ENCODE results near the gene PRRG2. TPM values are rescaled to one million over a fixed set of nuclear protein-coding genes. Genes with fewer than 3 reads are reported as not detected.

The PRRG2 gene
- total and polyA plus RNA-seq, 4 donors: 0.49 to 4.1 (median 1.2) TPM; not detected in 1

DNA sequence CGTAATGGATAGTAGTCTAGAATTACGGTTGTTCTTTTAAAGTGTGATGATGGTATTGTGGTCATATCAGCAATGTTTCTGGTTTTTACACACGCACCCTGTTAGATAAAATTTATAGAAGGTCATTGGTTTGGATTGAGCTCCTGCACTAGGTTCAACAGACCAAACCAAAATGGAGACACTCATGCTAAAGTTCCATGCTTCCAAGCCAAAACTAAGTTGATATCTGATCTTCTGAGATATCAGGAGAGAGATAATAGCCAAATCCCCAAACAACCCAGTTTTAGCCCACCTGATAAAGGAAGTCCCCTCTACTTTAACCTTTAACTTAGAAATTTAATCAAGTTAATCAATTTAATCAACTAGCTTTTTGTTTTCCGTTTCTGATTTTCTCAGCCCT lies 1.9 kb upstream of the PRRG2 start:
- DNase-seq: no peak
- intact Hi-C loops (cut with DNase I): no loop called here
- Histone ChIP-seq H3K4me1 (ENCODE audit: control insufficient read depth in 1 of 2, insufficient read depth in 2 of 2, low read length in 2 of 2) (no peaks in the 10 kb centered on the region), H3K27me3 (ENCODE audit: control insufficient read depth in 1 of 2, insufficient read depth in 2 of 2, low read length in 1 of 2) (no peaks in the 10 kb centered on the region), H3K36me3 (ENCODE audit: control insufficient read depth in 1 of 2, insufficient read depth in 2 of 2, low read length in 1 of 2) (no peaks in the 10 kb centered on the region), H3K27ac (ENCODE audit: low read depth in 1 of 2, low read length in 2 of 2) (no peak overlapping the region), H3K4me3 (ENCODE audit: low read length in 2 of 2) (no peak overlapping the region), H3K9me3 (ENCODE audit: control insufficient read depth, low read length) (no peaks in the 10 kb centered on the region)
- no peak for ATAC-seq (ENCODE audit: low FRiP score)
- 71 to 75% methylated on average over 4 of the region's 4 CpGs for WGBS, 2 donors

DNA sequence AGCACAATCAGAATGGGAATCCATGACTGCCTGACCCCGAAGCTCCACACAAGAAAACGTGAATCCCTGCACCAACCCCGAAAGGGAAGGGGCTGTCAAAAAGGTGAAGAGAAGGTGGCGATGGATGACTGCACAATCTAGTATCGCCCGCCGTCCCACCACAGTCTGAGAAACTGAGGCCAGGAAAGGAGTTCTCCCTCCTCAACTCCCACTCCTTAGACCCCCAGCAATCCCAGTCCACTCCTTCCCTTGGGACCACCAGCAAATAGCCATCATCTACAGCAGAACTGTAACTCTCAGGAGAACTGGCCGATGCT lies 1.2 kb upstream of the PRRG2 start:
- H3K27ac ChIP-seq (ENCODE audit: low read depth in 1 of 2, low read length in 2 of 2): peak overlapping the region in 1 of 2 donors; percentile 4
- DNase-seq (no peak), ATAC-seq (ENCODE audit: low FRiP score) (no peak)

DNA sequence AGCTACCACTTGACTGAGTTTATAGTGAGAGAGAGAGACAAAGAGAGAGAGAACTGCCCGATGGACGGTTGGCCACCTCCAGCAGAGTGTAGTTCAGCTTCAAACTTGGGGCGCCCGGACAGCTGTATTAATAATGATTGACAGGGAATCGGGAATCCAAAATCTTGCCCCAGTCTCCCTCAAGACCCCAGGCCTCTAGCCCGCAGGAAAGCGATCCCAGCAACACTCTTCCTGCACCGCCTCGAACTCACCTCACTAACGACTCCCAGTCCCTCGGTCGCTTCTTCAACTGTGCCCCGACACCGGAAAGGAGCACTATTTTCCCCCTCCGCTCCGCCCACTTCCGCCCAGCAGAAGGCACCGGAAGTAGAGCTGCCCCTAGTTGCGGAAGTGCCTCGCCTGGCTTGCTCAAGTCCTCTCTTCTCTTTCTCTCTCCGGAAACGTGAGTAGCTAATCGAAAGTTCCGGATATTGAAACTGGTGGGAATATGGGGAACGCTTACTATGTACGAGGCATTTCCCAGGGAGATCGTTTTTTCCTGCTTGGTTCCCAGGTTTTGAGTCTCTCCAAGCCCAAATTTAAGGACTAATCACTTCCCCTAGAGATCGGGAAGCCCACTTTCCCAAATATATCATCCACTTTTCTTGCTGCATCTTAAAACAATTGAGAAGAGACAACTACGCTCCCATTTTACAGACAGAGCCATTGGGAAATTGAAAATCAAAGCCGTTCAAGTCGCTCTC lies 681 bp upstream of the PRRG2 start, which contains the start of gene NOSIP:
Gene NOSIP, minus strand, starts transcription at position 293 of the 743 bp plus-strand sequence. CDS start 19,865 bp downstream, outside the sequence.
- peak; percentile 97 for DNase-seq
- Histone ChIP-seq H3K9me3 (ENCODE audit: control insufficient read depth, low read length) (no peaks in the 10 kb centered on the region), H3K27ac (ENCODE audit: low read depth in 1 of 2, low read length in 2 of 2) (peak within 1 kb of the TSS in 1 of 2 donors; percentile 4), H3K36me3 (ENCODE audit: control insufficient read depth in 1 of 2, insufficient read depth in 2 of 2, low read length in 1 of 2) (no peaks in the 10 kb centered on the region), H3K4me1 (ENCODE audit: control insufficient read depth in 1 of 2, insufficient read depth in 2 of 2, low read length in 2 of 2) (no peaks in the 10 kb centered on the region), H3K27me3 (ENCODE audit: control insufficient read depth in 1 of 2, insufficient read depth in 2 of 2, low read length in 1 of 2) (no peaks in the 10 kb centered on the region), H3K4me3 (ENCODE audit: low read length in 2 of 2) (peak within 1 kb of the TSS; percentile 77 to 92)
- WGBS, 2 donors: 2% methylated on average over 31 of the region's 31 CpGs
- peak; percentile 97 for ATAC-seq (ENCODE audit: low FRiP score)
- intact Hi-C loops (cut with DNase I): no loop called here

More for the DNA sequence above, 1.2 kb upstream of the PRRG2 start:
- Histone ChIP-seq H3K36me3 (ENCODE audit: control insufficient read depth in 1 of 2, insufficient read depth in 2 of 2, low read length in 1 of 2) (no peaks in the 10 kb centered on the region), H3K9me3 (ENCODE audit: control insufficient read depth, low read length) (no peaks in the 10 kb centered on the region), H3K27me3 (ENCODE audit: control insufficient read depth in 1 of 2, insufficient read depth in 2 of 2, low read length in 1 of 2) (no peaks in the 10 kb centered on the region), H3K4me1 (ENCODE audit: control insufficient read depth in 1 of 2, insufficient read depth in 2 of 2, low read length in 2 of 2) (no peaks in the 10 kb centered on the region), H3K4me3 (ENCODE audit: low read length in 2 of 2) (peak overlapping the region; percentile 77 to 92)
- WGBS, 2 donors: 1 to 4% methylated on average over 7 to 8 of the region's 8 CpGs
- intact Hi-C loops (cut with DNase I): no loop called here

DNA sequence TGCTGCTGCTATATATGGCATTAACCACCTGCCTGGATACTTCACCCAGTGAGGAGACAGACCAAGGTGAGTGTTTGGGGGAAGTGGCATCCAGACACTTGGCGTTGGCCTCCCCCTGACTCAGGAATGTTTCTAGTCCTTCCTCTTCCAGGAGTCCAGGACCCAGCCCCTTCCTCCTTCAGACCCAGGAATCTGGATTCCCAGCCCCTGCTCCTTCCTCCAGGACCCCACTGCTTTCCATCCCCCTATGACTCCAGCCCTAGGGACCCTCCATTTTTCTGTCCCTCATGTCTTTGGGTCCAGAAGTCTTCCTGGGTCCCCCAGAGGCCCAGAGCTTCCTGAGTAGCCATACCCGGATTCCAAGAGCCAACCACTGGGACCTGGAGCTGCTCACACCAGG lies 2.1 kb downstream of the PRRG2 start:
- Histone ChIP-seq H3K27ac (ENCODE audit: low read depth in 1 of 2, low read length in 2 of 2) (no peak overlapping the region), H3K36me3 (ENCODE audit: control insufficient read depth in 1 of 2, insufficient read depth in 2 of 2, low read length in 1 of 2) (no peaks in the 10 kb centered on the region), H3K9me3 (ENCODE audit: control insufficient read depth, low read length) (no peaks in the 10 kb centered on the region), H3K4me3 (ENCODE audit: low read length in 2 of 2) (no peak overlapping the region), H3K27me3 (ENCODE audit: control insufficient read depth in 1 of 2, insufficient read depth in 2 of 2, low read length in 1 of 2) (no peaks in the 10 kb centered on the region), H3K4me1 (ENCODE audit: control insufficient read depth in 1 of 2, insufficient read depth in 2 of 2, low read length in 2 of 2) (no peaks in the 10 kb centered on the region)
- intact Hi-C loops (cut with DNase I): no loop called here
- DNase-seq (no peak), ATAC-seq (ENCODE audit: low FRiP score) (no peak)
- 50 to 51% methylated on average over 2 of the region's 2 CpGs for WGBS, 2 donors

DNA sequence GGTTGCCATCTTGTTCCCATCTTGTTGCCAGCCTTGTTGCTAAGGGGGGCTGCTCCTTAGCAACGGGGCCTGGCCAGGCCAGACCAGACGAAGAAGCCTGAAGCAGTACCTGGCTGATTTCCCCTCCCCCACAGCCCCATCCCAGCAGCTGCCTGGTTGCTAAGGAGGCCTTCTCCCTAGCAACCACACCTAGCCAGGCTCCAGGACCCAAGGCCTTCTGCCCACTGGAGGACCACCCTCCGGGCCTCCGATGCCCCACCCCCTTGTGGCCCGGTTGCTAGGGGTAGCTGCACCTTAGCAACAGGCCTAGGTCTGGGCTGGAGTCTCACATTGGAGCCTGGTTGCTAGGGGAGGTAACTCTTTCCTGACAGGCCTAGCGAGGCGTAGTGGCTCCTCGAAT lies 3.9 kb downstream of the PRRG2 start:
- H3K27me3 ChIP-seq (ENCODE audit: control insufficient read depth in 1 of 2, insufficient read depth in 2 of 2, low read length in 1 of 2): no peaks in the 10 kb centered on the region
- H3K9me3 ChIP-seq (ENCODE audit: control insufficient read depth, low read length): no peaks in the 10 kb centered on the region
- no peak overlapping the region for H3K27ac ChIP-seq (ENCODE audit: low read depth in 1 of 2, low read length in 2 of 2)
- ATAC-seq (ENCODE audit: low FRiP score): no peak
- H3K36me3 ChIP-seq (ENCODE audit: control insufficient read depth in 1 of 2, insufficient read depth in 2 of 2, low read length in 1 of 2): no peaks in the 10 kb centered on the region
- 47 to 48% methylated on average over 8 of the region's 8 CpGs for WGBS, 2 donors
- H3K4me3 ChIP-seq (ENCODE audit: low read length in 2 of 2): no peak overlapping the region
- intact Hi-C loops (cut with DNase I): no loop called here
- no peak for DNase-seq
- no peaks in the 10 kb centered on the region for H3K4me1 ChIP-seq (ENCODE audit: control insufficient read depth in 1 of 2, insufficient read depth in 2 of 2, low read length in 2 of 2)

DNA sequence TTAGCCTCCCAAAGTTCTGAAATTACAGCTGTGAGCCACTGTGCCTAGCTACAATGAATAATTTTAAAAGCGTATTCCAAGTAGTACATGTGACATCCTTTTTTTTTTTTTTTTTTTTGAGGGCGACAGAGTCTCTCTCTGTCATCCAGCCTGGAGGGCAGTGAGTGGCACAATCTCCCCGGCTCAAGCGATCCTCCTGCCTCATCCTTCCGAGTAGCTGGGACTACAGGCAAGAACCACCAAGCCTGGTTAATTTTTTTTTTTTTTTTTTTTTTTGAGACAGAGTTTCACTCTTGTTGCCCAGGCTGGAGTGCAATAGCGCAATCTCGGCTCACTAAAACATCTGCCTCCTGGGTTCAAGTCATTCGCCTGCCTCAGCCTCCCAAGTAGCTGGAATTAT lies 6.1 kb downstream of the PRRG2 start:
- no peaks in the 10 kb centered on the region for H3K4me1 ChIP-seq (ENCODE audit: control insufficient read depth in 1 of 2, insufficient read depth in 2 of 2, low read length in 2 of 2)
- DNase-seq (no peak), ATAC-seq (ENCODE audit: low FRiP score) (no peak)
- H3K4me3 ChIP-seq (ENCODE audit: low read length in 2 of 2): no peak overlapping the region
- H3K27me3 ChIP-seq (ENCODE audit: control insufficient read depth in 1 of 2, insufficient read depth in 2 of 2, low read length in 1 of 2): no peaks in the 10 kb centered on the region
- no peaks in the 10 kb centered on the region for H3K36me3 ChIP-seq (ENCODE audit: control insufficient read depth in 1 of 2, insufficient read depth in 2 of 2, low read length in 1 of 2)
- H3K27ac ChIP-seq (ENCODE audit: low read depth in 1 of 2, low read length in 2 of 2): no peak overlapping the region
- intact Hi-C loops (cut with DNase I): no loop called here
- H3K9me3 ChIP-seq (ENCODE audit: control insufficient read depth, low read length): no peaks in the 10 kb centered on the region
- 73 to 84% methylated on average over 8 of the region's 8 CpGs for WGBS, 2 donors

DNA sequence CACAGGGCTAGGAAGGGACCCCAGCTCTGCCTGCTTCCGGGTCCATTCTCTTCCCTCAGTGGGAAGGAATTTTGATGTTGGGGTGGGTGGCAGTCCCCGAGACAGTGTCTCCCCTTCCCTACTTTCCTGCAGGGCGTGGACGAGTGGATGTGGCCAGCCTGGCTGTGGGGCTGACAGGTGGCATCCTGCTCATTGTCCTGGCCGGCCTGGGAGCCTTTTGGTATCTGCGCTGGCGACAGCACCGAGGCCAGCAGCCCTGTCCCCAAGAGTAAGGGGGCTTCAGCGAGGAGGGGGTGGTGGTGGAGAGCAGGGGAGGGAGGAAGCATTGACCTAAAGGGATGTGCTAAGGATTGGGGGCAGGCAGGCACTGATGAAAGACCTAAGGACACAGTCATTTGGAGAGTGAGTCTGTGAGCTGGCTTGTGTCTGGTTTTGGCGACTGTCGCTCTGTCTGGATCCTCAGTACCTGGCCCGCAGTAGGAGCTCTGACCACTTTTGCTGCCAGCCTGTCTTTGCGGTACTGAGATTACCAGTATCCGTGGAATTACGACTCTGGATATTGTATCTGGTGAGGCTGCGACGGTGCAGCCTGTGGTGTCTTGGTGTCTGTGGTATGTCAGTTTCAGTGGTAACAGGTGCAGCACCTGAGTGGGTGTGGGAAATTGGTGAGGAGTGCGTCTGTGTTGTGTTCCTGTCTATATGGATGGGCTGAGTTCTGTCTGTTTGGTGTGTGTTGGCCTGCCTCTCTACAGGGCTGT lies 7.4 kb downstream of the PRRG2 start:
- no peak for ATAC-seq (ENCODE audit: low FRiP score)
- no peaks in the 10 kb centered on the region for H3K36me3 ChIP-seq (ENCODE audit: control insufficient read depth in 1 of 2, insufficient read depth in 2 of 2, low read length in 1 of 2)
- no peak for DNase-seq
- no peaks in the 10 kb centered on the region for H3K4me1 ChIP-seq (ENCODE audit: control insufficient read depth in 1 of 2, insufficient read depth in 2 of 2, low read length in 2 of 2)
- 76 to 78% methylated on average over 17 to 18 of the region's 18 CpGs for WGBS, 2 donors
- intact Hi-C loops (cut with DNase I): no loop called here
- H3K27me3 ChIP-seq (ENCODE audit: control insufficient read depth in 1 of 2, insufficient read depth in 2 of 2, low read length in 1 of 2): no peaks in the 10 kb centered on the region
- H3K27ac ChIP-seq (ENCODE audit: low read depth in 1 of 2, low read length in 2 of 2): no peak overlapping the region
- no peak overlapping the region for H3K4me3 ChIP-seq (ENCODE audit: low read length in 2 of 2)
- H3K9me3 ChIP-seq (ENCODE audit: control insufficient read depth, low read length): no peaks in the 10 kb centered on the region

DNA sequence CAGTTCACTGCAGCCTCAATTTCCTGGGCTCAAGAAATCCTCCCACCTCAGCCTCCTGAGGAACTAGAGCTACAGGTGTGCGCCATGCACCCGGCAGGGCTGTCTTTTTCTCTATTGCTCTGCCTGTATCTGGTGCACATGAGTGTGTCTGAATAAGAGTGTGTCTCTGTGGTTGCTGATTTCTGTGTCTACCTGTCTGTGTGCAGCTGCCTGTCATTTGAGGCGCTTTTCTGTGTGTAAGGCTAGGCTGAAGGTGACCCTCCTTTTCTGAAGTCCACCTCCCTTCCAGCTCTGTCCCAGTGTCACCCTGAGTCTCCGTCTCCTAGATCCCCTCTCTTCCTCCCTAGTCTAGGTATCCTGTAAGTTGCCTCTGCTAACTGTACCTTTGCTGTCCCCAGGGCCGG lies 8.4 kb downstream of the PRRG2 start:
- H3K4me1 ChIP-seq (ENCODE audit: control insufficient read depth in 1 of 2, insufficient read depth in 2 of 2, low read length in 2 of 2): no peaks in the 10 kb centered on the region
- WGBS, 2 donors: 60 to 61% methylated on average over 5 of the region's 5 CpGs
- H3K4me3 ChIP-seq (ENCODE audit: low read length in 2 of 2): no peak overlapping the region
- ATAC-seq (ENCODE audit: low FRiP score) (no peak), DNase-seq (no peak)
- H3K9me3 ChIP-seq (ENCODE audit: control insufficient read depth, low read length): no peaks in the 10 kb centered on the region
- intact Hi-C loops (cut with DNase I): no loop called here
- peak overlapping the region in 1 of 2 donors; percentile 42 for H3K27ac ChIP-seq (ENCODE audit: low read depth in 1 of 2, low read length in 2 of 2)
- no peaks in the 10 kb centered on the region for H3K27me3 ChIP-seq (ENCODE audit: control insufficient read depth in 1 of 2, insufficient read depth in 2 of 2, low read length in 1 of 2)
- peaks cover 2% of the 10 kb centered on the region in 2 donors for H3K36me3 ChIP-seq (ENCODE audit: control insufficient read depth in 1 of 2, insufficient read depth in 2 of 2, low read length in 1 of 2)
